Hematopoietic multipotent progenitor cell treated with erythropoietin and hydrocortisone succinate and interleukin-3 and kit ligand, for 8 days (in vitro differentiated cells): Measurements from ENCODE around the gene DMWD.

Experiments used
- DNase-seq: peaks from one replicate; pipeline ENCODE4 v3.0.0-alpha.2; 2015

Gene DMWD

DNA sequence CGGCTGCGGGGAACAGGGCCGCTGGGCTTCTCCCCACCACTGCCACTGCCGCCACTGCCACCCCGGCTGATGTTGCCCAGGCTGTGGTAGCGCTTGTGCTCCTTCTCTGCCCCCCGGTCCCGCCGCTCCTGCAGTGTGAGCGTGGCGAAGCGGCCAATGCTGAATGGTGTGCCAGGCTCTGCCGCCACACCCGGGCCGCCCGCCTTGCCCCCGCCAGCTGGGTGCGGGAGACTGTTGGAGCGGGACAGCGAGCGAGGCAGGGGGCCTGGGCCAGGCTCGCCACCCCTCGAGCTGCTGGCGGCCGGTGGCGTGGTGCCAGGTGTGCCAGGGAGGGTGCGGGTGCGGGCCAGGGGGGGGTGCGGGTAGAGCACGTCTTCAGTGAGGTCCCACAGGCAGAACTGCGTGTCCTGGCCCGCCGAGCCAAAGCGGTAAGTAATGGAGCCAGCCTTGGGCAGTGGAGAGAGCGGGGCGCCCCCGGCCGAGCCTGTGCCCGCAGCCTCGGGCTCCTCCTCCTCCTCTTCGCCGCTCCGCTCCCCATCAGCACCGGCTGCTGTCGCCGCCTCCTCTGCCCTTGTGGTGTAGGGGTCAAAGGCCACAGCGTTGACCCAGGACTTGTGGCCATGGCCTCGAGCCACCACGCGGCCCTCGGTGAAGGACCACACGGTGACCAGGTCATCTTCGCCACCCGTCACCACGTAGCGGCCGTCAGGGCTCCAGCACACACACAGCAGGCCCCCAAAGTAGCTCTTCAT lies 6.7 kb downstream of the DMWD start:
- no peak for DNase-seq

DNA sequence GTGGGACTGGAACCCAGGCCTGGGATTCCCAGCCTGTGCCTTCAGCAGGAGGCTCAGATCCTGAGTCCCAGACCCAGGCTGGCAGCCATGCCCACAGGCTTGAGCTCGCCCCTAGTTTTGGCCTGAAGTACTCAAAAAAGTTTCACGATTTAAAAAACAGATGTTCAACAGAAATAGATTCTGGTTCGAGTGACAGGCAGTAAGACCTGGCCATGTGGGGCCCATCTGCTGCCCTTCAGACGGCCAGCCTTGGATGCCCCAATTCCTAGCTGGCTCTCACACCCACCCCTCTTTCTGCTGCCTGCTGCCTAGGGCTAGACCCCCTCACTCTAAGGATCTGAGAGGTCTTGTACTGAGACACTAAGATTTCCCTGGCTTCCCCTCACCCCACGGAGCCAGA lies 7.5 kb downstream of the DMWD start:
- no peak for DNase-seq

DNA sequence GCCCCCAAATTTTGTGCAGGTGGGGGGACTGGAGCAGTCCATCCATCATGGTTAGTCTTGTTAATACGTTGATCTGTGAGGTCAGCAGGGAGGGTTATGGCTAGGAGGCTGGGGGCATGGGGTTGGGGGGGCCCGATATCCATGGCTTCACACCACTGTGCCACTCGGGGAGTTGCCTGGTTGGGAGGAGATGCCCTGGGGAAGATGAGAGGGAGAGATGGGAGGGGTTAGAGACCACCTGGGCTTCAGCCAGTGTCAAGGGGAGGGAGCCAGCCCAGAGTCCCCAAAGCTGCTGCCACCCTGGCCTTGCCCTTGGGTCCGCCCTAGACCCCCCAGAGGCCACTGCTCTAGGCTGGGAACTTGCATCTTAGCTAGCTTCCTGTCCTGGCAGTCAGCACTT lies 8.5 kb downstream of the DMWD start:
- no peak for DNase-seq

DNA sequence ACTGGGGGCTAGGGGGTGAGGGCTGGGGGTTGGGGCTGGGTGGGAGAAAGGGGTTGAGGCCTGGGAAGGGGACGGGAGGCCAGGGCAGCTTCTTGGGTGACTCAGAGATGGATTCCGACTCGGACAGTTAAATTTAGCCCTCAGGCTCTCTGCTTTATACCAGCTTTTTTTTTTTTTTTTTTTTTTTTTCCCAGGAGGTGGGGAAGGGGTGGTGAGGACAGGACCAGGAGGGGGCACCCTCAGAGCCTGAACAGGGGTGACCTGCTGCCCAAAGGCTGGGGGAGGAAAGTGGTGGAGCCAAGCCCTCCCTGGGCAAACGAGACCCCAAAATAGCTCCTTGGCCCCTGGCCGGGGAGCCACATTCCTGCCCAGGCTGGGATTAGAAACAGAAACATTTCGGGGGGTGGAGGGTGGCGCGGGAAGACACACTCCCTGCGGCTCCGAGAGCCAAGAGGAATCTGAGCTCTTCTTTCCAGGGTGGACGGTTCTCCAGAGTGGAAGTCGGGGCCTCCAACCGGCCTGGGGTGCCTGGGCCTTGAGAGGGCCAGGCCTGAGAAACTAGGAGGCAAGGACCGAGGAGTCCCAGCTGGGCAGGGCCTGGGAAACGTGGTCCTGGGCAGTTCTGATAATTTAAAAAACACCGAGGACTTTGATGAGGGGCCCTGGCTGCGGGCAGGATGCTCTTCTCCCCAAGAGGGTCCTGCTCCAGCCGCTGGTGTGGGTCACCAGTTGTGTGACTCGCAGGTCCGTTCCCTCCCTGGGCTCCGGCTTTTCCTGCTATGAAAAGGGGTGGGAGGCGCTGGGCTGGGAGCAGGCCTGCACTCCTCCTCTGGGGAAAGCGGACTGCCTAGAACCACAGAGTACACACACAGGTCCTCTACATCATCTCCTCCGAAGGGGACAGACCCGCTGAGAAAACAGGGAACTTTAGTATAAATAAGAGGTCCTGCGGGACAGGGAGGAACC lies 9.5 kb downstream of the DMWD start:
- no peak for DNase-seq

DNA sequence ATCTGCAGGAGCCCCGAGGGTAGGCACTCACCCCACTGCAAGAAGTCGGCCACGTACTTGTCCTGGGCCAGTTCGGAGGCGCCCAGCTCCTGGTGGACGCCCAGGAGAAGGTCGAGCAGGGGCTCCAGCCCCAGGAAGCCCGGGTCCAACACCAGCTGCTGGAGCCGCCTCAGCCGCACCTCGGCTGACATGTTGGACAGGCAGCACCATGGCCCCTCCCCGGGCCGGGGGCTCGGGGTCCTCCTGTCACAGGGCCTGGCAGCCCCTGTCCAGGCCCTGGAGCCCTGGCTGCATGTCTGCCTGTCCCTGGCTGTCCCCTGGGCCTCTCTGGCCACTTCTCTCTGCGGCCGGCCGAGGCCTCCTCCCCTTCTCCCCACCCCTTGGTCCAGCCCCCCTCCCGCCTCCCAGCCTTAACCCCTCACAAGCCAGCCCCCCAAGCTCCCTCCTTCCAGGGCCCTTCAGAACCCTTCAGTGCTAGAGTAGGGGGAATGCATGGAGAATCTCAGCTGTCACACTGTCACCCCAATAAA lies 10.4 kb downstream of the DMWD start, which contains the start of gene DMPK:
Gene DMPK (minus strand): TSS at position 329 of the 530 bp plus-strand sequence. CDS start 138 bp downstream, at position 191.
- no peak for DNase-seq

DNA sequence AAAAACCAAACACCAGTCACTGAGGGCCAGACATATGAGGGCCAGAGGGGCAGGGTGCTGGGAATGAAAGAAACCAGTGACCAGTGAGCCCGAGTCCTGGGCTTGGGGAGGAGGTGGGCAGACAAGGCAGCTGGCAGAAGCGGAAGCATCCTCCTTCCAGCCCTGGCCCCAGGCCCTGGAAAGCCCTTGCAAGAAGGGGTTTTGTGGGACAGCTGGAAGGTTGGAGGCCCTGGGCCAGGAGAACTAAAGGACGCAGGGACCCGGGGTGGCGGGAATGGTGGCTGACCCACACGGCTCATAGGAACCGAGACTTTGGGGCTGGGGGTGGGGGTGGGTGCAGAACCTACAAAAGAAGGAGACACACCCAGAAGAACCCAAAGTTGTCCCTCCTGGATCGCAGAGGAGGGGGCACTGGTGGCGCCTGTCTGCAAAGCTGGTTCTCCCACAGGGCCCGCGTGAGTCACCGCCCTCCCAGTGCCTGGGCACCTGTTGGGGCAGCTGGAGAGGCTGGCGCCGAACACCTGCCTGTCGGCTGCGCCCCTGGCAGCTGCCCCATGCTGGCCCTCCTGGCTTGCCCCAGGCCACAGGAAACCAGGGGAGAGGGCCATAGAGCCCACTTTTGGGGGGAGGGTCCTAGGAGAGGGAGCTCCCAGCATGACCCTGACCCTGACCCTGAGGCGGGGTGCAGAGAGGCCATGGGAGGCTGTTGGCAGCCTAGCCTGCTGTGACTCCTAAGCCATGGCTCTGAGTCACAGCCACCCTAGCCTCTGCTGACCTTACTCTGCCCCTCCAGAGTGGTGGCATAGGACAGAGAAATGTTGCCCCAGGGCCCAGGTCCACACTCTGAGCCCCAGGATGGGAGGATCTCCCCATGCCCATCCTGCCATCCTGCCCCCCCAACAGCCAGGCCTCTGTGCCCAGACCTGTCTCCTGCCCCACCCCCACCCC lies 11.2 kb downstream of the DMWD start:
- no peak for DNase-seq

DNA sequence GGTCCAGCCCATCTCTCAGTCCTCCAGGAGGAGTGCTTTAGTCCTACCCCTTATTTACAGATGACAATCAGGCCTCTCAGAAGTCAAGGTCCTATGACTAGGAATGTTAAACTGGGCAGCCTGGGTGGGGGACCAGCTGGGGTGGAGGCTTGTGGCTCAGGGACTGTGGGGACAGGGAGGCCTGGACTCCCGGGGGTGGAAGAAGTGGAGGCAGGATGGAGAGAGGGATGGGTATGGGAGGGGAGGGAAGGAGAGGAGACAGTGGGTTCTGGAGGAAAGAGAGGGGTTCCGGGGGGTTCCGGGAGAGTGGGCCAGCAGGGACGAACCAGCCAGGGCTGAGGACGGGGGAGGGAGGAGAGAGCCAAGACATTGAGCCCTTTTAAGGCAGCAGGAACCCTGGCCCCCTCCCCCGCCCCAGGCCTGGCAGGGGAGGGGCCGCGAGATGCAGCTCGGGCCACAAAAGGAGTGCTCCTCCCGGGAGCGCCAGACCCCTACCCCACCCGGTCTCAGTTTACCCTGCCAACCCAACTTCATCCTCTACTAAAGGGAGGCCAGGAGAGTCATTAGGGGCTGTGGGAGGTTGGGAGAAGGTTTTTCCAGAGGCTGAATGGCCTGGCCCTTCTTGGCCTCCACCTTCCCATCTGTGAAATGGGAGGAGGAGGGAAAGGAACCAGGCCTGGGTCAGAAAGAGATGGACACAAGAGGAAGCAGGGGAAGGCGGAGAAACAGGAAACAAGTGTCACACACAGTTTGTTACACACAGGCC lies 12.0 kb downstream of the DMWD start:
- no peak for DNase-seq

DNA sequence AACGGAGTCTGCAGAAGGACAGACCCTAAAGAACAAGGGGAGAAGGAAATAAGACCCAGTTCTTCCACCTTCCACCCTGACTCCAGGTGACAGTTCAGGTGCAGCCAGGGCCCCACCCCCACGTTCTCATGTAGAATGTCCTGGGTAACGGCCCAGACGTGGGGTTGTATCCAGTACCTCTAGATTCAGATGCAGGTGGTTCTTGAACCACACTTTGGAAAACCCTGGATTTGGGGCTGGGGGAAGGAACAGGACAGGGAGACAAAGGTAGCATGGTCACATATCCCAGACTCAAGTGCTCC lies 12.5 kb downstream of the DMWD start:
- DNase-seq = no peak

DNA sequence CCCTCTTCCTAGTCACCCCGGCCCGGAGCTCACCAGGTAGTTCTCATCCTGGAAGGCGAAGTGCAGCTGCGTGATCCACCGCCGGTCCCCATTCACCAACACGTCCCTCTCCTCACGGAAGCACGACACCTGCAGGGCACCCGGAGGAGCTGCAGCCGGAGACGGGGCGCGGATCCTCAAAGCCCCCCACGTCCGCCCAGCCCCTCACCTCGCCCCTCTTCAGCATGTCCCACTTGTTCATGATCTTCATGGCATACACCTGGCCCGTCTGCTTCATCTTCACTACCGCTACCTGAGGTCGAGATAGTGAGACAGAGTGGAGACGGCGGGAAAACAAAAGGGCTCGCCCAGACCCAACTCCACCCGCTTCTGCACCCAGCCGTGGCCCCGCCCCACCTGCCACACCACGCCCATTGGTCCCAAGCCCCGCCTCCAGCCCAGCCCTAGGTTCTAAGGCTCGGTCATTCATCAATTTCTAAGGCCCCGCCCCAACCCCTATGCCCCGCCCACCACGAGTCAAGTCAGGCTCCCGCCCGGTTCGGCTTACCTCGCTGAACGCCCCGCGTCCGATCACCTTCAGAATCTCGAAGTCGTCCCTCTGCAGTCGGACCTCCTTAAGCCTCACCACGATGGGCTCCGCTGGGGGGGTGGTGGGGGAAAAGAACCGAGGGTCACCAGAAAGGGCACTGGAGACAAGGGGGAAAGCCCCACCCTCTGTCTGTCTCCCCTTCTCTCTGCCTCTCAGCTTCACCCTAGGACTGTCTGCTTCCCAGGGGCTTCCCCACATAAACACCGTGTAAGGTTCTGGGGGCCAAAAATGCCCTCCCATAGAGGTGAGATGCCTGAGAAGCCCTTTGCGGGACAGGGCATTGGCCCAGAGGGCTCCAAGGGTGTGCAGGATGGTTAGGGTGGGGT lies 13.2 kb downstream of the DMWD start:
- peak; percentile 88 for DNase-seq

DNA sequence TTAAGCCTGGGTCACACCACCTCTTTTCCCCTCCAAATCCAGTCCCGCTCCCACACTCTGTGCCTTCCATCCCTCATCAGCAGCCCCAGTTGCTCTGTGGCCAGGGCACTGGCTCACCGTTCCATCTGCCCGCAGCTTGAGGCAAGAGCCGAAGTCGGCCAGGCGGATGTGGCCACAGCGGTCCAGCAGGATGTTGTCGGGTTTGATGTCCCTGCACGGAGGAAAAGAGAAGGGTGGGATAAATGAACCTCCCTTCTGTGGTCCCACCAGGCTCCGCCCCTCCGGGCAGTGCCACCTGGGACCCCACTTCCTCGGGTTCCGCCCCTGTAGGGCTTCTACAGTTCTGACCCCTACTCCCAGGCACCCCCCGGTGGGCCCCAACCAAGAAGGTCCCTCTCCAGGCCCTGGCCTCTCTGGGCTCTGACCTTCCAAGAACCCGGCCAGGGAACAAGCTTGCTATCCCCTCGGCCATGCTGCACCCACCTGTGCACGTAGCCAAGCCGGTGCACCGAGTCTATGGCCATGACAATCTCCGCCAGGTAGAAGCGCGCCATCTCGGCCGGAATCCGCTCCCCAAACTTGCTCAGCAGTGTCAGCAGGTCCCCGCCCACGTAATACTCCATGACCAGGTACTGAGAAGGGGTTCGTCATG lies 14.5 kb downstream of the DMWD start:
- no peak for DNase-seq

DNA sequence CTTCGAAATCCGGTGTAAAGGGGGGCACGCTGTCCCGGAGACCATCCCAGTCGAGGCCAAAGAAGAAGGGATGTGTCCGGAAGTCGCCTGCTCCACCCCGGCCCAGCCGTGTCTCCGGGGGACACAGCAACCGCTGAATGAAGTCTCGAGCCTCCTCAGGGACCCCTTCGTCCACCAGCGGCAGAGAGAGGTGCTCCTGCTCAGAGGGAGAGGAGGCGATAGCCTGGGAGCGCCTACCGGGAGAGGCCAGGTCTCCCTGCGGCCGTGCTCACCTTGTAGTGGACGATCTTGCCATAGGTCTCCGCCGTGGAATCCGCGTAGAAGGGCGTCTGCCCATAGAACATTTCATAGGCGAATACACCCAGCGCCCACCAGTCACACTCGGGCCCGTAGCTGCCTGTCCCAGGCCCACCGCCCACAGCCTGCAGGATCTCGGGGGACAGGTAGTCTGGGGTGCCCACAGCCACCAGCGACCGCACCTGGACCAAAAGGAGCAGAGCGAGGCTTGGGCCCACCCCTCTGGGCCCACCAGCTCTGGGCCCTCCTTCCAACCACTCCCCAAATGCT lies 15.2 kb downstream of the DMWD start:
- DNase-seq = no peak

DNA sequence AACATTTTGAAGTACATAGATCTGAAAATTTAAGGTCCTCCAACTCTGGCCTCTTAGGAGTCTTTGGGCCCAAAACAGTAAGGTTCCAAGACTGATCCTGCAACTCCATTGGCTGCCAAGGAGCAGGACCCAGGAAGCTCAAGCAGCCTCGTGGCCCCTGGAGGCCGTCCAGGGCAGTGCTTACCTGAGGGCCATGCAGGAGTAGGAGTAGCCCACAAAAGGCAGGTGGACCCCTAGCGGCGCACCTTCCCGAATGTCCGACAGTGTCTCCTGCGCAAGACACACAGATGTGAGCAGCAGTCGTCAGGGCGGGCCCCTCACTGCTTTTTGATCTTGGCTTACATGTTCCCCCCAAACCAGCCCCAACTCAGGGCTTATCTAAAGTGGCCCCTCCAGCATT lies 17.9 kb downstream of the DMWD start:
- DNase-seq = no peak

DNA sequence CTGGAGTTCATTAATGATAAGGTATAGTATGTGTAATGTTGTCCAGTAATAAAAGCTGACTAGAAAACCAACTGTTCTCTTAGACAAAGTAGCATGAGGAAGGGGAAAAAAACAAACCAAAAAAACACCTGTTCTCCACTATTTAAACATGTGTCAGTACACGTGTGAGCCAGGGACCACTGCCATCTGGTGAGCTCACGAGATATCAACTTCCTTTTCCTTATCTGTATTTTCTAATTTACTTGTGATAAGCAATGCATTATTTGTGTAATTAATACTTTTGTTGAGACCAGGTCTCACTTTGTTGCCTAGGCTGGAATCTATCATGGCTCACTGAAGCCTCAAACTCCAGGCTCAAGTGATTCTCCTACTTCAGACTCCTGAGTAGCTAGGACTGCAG lies 19.3 kb downstream of the DMWD start:
- no peak for DNase-seq

DNA sequence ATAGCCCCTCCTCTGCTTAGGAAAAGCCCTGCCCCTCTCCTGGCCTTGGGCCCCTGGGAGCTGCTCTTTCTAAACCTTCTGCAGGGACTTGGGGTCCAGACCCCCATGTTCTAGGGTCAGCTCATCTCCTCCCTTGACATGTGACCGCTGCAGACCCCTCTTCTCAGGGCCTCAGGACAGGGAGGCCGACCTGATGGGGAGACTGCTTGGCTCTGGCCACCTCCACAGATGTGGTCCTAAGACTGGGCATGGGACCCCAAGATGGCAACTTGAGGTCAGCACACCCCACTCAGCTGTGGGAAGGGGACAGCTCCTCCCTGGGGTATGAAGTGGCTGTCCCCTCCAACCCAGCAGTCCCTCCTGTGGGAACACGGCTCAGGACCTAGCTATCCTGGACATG lies 19.7 kb downstream of the DMWD start:
- no peak for DNase-seq

DNA sequence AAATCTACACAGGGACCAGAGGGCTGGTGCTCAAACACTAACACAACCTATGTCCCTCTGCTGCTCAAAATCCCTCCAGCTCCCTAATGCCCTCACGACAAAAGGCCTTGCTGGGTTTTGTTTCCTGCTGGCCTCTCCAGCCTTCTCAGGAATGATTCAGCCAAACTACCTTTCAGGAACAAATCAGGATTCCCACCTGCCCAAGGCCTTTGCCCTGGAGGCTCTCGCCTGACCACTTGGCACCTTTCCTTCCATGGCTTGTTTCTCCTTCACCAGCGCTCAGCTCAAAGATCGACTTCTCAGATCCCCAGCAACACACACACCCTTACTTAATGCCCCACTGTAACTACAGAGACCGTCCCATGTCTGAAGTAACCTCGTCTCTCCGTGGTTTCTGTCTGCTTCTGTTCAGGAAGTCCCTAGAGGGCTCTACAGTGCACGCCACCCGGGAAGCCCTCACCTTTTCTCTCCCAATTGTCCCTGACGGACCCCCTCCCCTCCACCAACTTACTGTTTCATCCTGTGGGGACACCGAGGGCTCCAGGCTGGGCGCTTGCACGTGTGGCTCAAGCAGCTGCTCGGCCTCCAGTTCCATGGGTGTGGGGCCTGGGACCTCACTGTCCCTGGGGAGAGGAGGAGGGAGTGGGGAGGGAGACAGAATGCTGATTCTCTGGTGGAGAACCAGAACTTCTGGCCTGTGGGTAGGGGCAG lies 20.4 kb downstream of the DMWD start:
- DNase-seq = no peak

DNA sequence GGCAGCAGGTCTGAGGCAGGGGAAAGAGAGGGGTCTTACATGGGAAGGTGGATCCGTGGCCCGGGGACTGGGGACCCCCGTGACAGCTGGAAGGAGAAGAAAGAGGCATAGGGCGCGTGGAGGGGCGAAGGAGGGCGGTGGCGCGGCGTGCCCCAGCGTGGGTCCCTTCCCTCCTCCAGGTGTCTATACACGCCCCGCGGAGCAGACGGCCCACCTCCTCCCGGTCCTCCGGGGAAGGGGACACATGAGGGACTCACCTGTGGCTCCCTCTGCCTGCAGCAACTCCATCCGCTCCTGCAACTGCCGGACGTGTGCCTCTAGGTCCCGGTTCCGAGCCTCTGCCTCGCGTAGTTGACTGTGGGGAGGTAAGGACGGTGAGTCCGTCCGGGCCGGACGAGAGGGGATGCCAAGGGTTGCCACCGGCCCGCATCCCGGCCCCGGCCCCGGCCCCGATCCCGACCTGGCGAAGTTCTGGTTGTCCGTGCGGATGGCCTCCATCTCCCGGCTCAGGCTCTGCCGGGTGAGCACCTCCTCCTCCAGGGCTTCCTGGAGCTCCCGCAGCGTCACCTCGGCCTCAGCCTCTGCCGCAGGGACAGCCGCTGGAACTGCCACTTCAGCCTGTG lies 21.2 kb downstream of the DMWD start:
- DNase-seq = no peak

DNA sequence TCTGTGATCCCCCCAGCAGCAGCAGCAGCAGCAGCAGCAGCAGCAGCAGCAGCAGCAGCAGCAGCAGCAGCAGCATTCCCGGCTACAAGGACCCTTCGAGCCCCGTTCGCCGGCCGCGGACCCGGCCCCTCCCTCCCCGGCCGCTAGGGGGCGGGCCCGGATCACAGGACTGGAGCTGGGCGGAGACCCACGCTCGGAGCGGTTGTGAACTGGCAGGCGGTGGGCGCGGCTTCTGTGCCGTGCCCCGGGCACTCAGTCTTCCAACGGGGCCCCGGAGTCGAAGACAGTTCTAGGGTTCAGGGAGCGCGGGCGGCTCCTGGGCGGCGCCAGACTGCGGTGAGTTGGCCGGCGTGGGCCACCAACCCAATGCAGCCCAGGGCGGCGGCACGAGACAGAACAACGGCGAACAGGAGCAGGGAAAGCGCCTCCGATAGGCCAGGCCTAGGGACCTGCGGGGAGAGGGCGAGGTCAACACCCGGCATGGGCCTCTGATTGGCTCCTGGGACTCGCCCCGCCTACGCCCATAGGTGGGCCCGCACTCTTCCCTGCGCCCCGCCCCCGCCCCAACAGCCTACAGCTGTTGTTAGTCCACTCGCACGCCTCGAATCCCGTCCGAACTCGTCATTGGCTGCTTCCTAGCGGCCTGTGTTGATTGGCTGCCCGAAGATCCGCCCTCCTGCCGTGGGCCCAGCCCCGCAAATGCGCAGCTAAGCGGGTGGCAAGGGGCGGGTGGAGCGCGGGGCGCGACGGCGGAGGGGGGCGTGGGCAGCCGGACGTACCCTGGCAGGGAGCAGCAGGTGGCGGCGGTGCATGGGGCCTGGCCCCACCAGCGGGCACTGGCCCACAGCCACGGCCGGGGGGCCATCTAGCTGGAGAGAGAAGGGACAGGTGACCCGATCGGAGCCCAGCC lies 22.2 kb downstream of the DMWD start:
- peak; percentile 98 for DNase-seq

DNA sequence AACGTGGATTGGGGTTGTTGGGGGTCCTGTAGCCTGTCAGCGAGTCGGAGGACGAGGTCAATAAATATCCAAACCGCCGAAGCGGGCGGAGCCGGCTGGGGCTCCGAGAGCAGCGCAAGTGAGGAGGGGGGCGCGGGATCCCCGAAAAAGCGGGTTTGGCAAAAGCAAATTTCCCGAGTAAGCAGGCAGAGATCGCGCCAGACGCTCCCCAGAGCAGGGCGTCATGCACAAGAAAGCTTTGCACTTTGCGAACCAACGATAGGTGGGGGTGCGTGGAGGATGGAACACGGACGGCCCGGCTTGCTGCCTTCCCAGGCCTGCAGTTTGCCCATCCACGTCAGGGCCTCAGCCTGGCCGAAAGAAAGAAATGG lies 22.8 kb downstream of the DMWD start:
- DNase-seq = peak; percentile 75
